Measurements from ENCODE around the gene MYH11. TPM values are rescaled to one million over a fixed set of nuclear protein-coding genes. Genes with fewer than 3 reads are reported as not detected.
A peak's percentile ranks its signal among the peaks of the same experiment; 100 is the strongest.

MYH11 gene
- total and polyA plus RNA-seq, 2 experiments from 2014 or later = 1.6 to 5.9 TPM

DNA sequence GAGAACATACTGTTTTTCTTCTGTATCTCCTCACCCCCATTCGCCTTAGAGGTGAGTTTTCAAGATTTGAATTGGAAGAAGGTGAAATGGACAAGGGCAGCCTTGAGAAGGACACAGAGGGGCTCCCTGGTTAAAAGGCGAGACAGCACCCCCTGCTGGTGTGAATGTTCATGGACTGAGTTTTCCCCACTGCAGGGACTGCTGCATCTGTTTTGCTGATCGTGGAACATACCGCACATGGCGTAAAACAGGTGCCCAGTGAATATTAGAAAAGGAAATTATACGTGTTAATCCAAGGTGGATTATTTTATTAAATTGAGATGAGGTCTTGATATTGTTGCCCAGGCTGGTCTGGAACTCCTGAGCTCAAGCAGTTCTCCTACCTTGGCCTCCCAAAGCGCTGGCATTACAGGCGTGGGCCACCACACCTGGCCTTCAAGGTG lies 152.3 kb downstream of the MYH11 start:
- Histone ChIP-seq H3K4me1 (ENCODE audit: insufficient read depth) (no peaks in the 10 kb centered on the region; the same call in 1 of the 2 replicates), H3K9me2 (ENCODE audit: insufficient read depth) (no peaks in the 10 kb centered on the region), H3K4me3 (no peak overlapping the region), H3K36me3 (ENCODE audit: insufficient read depth) (no peaks in the 10 kb centered on the region; the same call in none of the 2 replicates), H3K27ac (ENCODE audit: low read depth) (no peak overlapping the region), H3K79me2 (replicated peaks; ENCODE audit: insufficient read depth) (no peaks in the 10 kb centered on the region), H3F3A (replicated peaks; ENCODE audit: low read depth) (no peaks in the 10 kb centered on the region), H4K20me1 (replicated peaks; ENCODE audit: insufficient read depth) (no peaks in the 10 kb centered on the region), H2AFZ (no peak overlapping the region), H3K27me3 (ENCODE audit: insufficient read depth) (no peaks in the 10 kb centered on the region), H3K4me2 (no peak overlapping the region)
- Mint-ChIP-seq H3K36me3 (ENCODE audit: low read depth) (peaks cover 10% of the 10 kb centered on the region), H3K4me3 (no peak overlapping the region), H3K9me3 (no peaks in the 10 kb centered on the region), H3K27me3 (ENCODE audit: insufficient read depth, low read depth, poor library complexity) (peaks cover 6% of the 10 kb centered on the region), H3K27ac (no peak overlapping the region), H3K4me1 (no peaks in the 10 kb centered on the region; the same call in 1 of the 3 replicates)
- DNase-seq (ENCODE audit: low spot score) (peak; percentile 86), ATAC-seq (peak; percentile 95)
- no peak for TF ChIP-seq ZNF114 (CRISPR knock-in tag; IDR thresholded peaks at IDR 0.05)
- TF ChIP-seq, protein P1, sequence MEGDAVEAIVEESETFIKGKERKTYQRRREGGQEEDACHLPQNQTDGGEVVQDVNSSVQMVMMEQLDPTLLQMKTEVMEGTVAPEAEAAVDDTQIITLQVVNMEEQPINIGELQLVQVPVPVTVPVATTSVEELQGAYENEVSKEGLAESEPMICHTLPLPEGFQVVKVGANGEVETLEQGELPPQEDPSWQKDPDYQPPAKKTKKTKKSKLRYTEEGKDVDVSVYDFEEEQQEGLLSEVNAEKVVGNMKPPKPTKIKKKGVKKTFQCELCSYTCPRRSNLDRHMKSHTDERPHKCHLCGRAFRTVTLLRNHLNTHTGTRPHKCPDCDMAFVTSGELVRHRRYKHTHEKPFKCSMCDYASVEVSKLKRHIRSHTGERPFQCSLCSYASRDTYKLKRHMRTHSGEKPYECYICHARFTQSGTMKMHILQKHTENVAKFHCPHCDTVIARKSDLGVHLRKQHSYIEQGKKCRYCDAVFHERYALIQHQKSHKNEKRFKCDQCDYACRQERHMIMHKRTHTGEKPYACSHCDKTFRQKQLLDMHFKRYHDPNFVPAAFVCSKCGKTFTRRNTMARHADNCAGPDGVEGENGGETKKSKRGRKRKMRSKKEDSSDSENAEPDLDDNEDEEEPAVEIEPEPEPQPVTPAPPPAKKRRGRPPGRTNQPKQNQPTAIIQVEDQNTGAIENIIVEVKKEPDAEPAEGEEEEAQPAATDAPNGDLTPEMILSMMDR (conservative IDR thresholded peaks at IDR 0.05; ENCODE audit: low read depth in 2 of 2) = peak; percentile 86 to 91

DNA sequence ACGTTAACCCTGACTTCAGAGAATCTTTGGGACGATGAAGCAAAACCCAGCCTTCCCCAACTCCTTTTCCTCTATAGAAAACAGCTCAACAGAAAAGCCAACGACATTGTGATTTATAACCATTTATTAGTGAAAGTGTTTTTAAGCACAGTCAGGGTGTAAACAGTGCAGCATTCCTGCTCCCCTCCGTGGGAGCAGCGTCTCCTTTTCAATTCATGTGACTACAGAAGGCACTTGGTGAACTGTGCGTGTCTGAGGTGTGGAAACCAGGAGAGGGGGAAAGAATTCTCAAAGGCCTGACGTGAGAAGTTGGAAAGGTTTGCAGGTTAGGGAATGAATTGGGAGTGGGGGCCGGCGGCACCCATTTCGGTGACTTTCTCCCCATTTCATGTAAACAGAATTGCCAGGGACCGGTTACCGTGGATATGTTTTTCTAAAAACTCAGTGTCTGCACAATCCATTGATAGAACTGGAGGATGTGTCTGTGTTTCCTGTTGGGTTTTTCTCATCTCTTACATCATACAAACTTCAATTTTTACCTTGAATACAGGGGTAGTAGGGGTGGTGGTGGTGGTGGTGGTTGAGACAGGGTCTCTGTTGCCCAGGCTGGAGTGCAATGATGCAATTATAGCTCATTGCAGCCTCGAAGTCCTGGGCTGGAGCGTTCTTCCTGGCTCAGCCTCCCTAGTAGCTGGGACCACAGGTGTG lies 153.6 kb downstream of the MYH11 start:
- ATAC-seq (no peak), DNase-seq (ENCODE audit: low spot score) (no peak)
- H4K20me1 ChIP-seq (replicated peaks; ENCODE audit: insufficient read depth) = no peaks in the 10 kb centered on the region; the same call in 1 of the 2 replicates
- no peak overlapping the region for H3K4me3 ChIP-seq
- no peaks in the 10 kb centered on the region; the same call in 1 of the 3 replicates for H3K4me1 Mint-ChIP-seq
- H3K27ac ChIP-seq (ENCODE audit: low read depth) = no peak overlapping the region
- no peaks in the 10 kb centered on the region for H3K79me2 ChIP-seq (replicated peaks; ENCODE audit: insufficient read depth)
- H3K36me3 Mint-ChIP-seq (ENCODE audit: low read depth) = peaks cover 19% of the 10 kb centered on the region
- H3K4me1 ChIP-seq (ENCODE audit: insufficient read depth) = no peaks in the 10 kb centered on the region; the same call in 1 of the 2 replicates
- H3F3A ChIP-seq (replicated peaks; ENCODE audit: low read depth) = no peaks in the 10 kb centered on the region
- H3K4me2 ChIP-seq = no peak overlapping the region
- H3K27me3 ChIP-seq (ENCODE audit: insufficient read depth) = no peaks in the 10 kb centered on the region
- no peaks in the 10 kb centered on the region; the same call in none of the 2 replicates for H3K36me3 ChIP-seq (ENCODE audit: insufficient read depth)
- no peak overlapping the region for H3K4me3 Mint-ChIP-seq
- H3K9me2 ChIP-seq (ENCODE audit: insufficient read depth) = no peaks in the 10 kb centered on the region
- H2AFZ ChIP-seq = no peak overlapping the region
- peaks cover 6% of the 10 kb centered on the region for H3K27me3 Mint-ChIP-seq (ENCODE audit: insufficient read depth, low read depth, poor library complexity)
- H3K9me3 Mint-ChIP-seq = no peaks in the 10 kb centered on the region
- H3K27ac Mint-ChIP-seq = peak overlapping the region; percentile 89
- TF ChIP-seq EZH2phosphoT487 (IDR thresholded peaks at IDR 0.05; ENCODE audit: unreplicated experiment) = no peak
- no peak for TF ChIP-seq EZH2 (IDR thresholded peaks at IDR 0.05; ENCODE audit: low read depth, unreplicated experiment)
- no peak for TF ChIP-seq JUNB (IDR thresholded peaks at IDR 0.05; ENCODE audit: unreplicated experiment)
- TF ChIP-seq STAT1 (IDR thresholded peaks at IDR 0.05; ENCODE audit: unreplicated experiment) = no peak
- TF ChIP-seq, protein P2, sequence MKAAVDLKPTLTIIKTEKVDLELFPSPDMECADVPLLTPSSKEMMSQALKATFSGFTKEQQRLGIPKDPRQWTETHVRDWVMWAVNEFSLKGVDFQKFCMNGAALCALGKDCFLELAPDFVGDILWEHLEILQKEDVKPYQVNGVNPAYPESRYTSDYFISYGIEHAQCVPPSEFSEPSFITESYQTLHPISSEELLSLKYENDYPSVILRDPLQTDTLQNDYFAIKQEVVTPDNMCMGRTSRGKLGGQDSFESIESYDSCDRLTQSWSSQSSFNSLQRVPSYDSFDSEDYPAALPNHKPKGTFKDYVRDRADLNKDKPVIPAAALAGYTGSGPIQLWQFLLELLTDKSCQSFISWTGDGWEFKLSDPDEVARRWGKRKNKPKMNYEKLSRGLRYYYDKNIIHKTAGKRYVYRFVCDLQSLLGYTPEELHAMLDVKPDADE (IDR thresholded peaks at IDR 0.05) = no peak
- TF ChIP-seq, protein P3, sequence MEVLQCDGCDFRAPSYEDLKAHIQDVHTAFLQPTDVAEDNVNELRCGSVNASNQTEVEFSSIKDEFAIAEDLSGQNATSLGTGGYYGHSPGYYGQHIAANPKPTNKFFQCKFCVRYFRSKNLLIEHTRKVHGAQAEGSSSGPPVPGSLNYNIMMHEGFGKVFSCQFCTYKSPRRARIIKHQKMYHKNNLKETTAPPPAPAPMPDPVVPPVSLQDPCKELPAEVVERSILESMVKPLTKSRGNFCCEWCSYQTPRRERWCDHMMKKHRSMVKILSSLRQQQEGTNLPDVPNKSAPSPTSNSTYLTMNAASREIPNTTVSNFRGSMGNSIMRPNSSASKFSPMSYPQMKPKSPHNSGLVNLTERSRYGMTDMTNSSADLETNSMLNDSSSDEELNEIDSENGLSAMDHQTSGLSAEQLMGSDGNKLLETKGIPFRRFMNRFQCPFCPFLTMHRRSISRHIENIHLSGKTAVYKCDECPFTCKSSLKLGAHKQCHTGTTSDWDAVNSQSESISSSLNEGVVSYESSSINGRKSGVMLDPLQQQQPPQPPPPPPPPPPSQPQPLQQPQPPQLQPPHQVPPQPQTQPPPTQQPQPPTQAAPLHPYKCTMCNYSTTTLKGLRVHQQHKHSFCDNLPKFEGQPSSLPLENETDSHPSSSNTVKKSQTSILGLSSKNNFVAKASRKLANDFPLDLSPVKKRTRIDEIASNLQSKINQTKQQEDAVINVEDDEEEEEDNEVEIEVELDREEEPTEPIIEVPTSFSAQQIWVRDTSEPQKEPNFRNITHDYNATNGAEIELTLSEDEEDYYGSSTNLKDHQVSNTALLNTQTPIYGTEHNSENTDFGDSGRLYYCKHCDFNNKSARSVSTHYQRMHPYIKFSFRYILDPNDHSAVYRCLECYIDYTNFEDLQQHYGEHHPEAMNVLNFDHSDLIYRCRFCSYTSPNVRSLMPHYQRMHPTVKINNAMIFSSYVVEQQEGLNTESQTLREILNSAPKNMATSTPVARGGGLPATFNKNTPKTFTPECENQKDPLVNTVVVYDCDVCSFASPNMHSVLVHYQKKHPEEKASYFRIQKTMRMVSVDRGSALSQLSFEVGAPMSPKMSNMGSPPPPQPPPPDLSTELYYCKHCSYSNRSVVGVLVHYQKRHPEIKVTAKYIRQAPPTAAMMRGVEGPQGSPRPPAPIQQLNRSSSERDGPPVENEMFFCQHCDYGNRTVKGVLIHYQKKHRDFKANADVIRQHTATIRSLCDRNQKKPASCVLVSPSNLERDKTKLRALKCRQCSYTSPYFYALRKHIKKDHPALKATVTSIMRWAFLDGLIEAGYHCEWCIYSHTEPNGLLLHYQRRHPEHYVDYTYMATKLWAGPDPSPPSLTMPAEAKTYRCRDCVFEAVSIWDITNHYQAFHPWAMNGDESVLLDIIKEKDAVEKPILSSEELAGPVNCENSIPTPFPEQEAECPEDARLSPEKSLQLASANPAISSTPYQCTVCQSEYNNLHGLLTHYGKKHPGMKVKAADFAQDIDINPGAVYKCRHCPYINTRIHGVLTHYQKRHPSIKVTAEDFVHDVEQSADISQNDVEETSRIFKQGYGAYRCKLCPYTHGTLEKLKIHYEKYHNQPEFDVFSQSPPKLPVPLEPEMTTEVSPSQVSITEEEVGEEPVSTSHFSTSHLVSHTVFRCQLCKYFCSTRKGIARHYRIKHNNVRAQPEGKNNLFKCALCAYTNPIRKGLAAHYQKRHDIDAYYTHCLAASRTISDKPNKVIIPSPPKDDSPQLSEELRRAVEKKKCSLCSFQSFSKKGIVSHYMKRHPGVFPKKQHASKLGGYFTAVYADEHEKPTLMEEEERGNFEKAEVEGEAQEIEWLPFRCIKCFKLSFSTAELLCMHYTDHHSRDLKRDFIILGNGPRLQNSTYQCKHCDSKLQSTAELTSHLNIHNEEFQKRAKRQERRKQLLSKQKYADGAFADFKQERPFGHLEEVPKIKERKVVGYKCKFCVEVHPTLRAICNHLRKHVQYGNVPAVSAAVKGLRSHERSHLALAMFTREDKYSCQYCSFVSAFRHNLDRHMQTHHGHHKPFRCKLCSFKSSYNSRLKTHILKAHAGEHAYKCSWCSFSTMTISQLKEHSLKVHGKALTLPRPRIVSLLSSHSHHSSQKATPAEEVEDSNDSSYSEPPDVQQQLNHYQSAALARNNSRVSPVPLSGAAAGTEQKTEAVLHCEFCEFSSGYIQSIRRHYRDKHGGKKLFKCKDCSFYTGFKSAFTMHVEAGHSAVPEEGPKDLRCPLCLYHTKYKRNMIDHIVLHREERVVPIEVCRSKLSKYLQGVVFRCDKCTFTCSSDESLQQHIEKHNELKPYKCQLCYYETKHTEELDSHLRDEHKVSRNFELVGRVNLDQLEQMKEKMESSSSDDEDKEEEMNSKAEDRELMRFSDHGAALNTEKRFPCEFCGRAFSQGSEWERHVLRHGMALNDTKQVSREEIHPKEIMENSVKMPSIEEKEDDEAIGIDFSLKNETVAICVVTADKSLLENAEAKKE (CRISPR knock-in tag; IDR thresholded peaks at IDR 0.05) = no peak
